ENCODE results near the gene PBX4.
A peak's percentile ranks its signal among the peaks of the same experiment; 100 is the strongest.
"Not testable (repeated sequence)": the region's sequence is repeated elsewhere in the genome, so short reads cannot be mapped to it uniquely, and the experiment has no call there.

The PBX4 gene

DNA sequence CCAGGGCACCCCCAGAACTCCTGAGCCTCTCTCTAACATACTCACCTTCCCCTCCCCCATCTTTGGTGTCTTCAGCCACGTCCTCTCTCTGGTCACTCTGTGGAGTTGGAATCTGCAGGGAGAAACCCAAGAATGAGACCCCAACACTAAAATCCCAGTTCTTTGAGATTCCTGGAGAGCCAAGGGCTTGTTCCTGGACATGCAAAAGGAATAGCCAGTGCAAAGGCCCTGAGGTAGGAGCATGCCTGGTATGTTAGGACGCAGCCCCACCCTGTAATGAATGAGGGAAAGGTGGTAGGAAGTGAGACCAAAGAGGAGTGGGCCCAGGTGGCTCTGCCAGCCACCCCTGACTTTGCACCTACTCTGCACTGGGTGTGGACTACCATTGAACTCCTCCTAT lies 11.9 kb upstream of the PBX4 start:
- DNase-seq (ENCODE audit: low read depth, low spot score) = no peak
- H3K4me3 ChIP-seq (ENCODE audit: low read length) = no peak overlapping the region

DNA sequence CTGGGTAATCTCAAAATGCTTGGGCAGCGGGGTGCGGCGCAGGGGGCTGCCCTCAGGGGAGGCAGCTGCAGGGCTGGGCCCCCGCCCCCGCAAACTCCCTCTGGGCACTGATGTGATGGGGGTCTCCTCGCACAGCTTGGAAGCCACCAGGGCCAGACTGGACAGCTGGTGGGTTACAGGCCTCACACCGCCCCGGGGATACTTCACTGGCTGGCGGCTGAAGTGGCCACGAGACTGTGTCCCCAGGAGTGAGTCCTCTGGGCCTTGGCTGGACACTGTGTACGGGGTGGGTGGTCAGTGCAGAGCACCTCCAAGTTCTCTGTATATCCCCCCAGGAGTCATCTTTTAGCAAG lies 11.6 kb upstream of the PBX4 start:
- DNase-seq (ENCODE audit: low read depth, low spot score) = no peak
- H3K4me3 ChIP-seq (ENCODE audit: low read length) = no peak overlapping the region

GRCh38 chr19:19628501-19629134 lies 10.1 kb upstream of the PBX4 start:
- no peak for DNase-seq (ENCODE audit: low read depth, low spot score)
- no peak overlapping the region for H3K4me3 ChIP-seq (ENCODE audit: low read length)

DNA sequence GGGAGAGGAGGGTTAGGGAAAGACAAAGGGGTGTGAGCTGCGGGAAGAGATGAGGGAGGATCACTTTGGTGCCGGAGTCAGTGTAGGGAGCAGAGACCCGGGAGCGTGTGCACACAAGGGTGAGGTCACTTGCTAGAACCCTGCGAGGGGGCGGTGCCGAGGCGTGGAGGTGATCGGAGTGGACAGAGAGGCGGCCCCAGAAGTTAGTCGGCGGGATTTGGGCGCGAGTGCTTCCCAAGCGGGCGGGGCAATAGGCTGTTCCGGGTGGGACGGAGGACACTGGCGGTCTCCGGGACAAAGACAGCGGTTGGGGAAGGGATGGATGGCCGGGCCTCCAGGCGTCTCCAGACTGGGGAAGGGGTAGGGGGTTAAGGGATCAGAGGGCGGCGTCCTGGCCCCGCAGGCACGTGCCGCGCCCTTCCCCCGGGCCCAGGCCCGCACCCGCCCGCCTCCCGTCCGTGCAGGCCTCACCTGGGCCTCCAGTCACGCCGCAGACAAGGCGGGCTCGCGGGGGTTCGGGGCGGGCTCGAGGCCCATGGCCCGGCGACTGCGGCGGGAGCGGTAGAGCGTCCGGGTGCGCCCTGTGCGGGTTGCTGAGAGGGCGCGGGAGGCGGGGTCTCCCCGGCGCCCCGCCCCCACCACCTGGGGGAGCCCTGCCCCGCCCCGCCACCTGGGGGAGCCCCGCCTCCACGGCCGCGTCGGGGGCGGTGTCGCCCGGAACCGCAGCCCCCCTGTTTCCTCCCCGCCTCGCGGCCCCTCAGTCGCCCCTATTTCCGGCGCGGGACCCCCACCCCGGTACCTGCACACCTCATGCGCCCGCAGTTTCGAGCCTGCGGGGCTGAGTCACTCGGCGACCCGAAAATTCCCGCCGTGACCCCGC lies 9.4 kb upstream of the PBX4 start, which contains the start of gene LPAR2:
LPAR2 (minus strand) TSS at position 600 of the 880 bp plus-strand sequence. CDS start 945 bp downstream, outside the sequence.
- H3K4me3 ChIP-seq (ENCODE audit: low read length) = no peak within 1 kb of the TSS
- no peak for DNase-seq (ENCODE audit: low read depth, low spot score)

GRCh38 chr19:19626516-19627472 lies 8.3 kb upstream of the PBX4 start:
- no peak for DNase-seq (ENCODE audit: low read depth, low spot score)
- no peak overlapping the region for H3K4me3 ChIP-seq (ENCODE audit: low read length)

- H3K4me3 ChIP-seq (ENCODE audit: low read length) = no peak overlapping the region
- DNase-seq (ENCODE audit: low read depth, low spot score) = no peak
Measured at GRCh38 chr19:19624032-19624570, 5.6 kb upstream of the PBX4 start.

- no peak overlapping the region for H3K4me3 ChIP-seq (ENCODE audit: low read length)
- no peak for DNase-seq (ENCODE audit: low read depth, low spot score)
Measured at GRCh38 chr19:19623383-19623782, 4.9 kb upstream of the PBX4 start.

- no peak for DNase-seq (ENCODE audit: low read depth, low spot score)
- no peak overlapping the region for H3K4me3 ChIP-seq (ENCODE audit: low read length)
Measured at GRCh38 chr19:19619849-19620210, 1.3 kb upstream of the PBX4 start.

GRCh38 chr19:19619181-19619848 lies 828 bp upstream of the PBX4 start:
- no peak for DNase-seq (ENCODE audit: low read depth, low spot score)
- peak overlapping the region; percentile 52 for H3K4me3 ChIP-seq (ENCODE audit: low read length)

- no peak for DNase-seq (ENCODE audit: low read depth, low spot score)
- H3K4me3 ChIP-seq (ENCODE audit: low read length) = no peak overlapping the region
Measured at GRCh38 chr19:19615086-19615485, 3.4 kb downstream of the PBX4 start.

GRCh38 chr19:19613506-19613905 lies 5.0 kb downstream of the PBX4 start:
- no peak overlapping the region for H3K4me3 ChIP-seq (ENCODE audit: low read length)
- no peak for DNase-seq (ENCODE audit: low read depth, low spot score)

- no peak for DNase-seq (ENCODE audit: low read depth, low spot score)
- no peak overlapping the region for H3K4me3 ChIP-seq (ENCODE audit: low read length)
Measured at GRCh38 chr19:19610376-19611202, 7.9 kb downstream of the PBX4 start.

- H3K4me3 ChIP-seq (ENCODE audit: low read length) = peak overlapping the region; percentile 18; the same call in 1 of the 2 replicates
- DNase-seq (ENCODE audit: low read depth, low spot score) = not testable (repeated sequence)
Measured at GRCh38 chr19:19606686-19607085, 11.8 kb downstream of the PBX4 start.

GRCh38 chr19:19606021-19606420 lies 12.5 kb downstream of the PBX4 start:
- H3K4me3 ChIP-seq (ENCODE audit: low read length) = peak overlapping the region; percentile 18; the same call in 1 of the 2 replicates
- peak; percentile 86 for DNase-seq (ENCODE audit: low read depth, low spot score)

DNA sequence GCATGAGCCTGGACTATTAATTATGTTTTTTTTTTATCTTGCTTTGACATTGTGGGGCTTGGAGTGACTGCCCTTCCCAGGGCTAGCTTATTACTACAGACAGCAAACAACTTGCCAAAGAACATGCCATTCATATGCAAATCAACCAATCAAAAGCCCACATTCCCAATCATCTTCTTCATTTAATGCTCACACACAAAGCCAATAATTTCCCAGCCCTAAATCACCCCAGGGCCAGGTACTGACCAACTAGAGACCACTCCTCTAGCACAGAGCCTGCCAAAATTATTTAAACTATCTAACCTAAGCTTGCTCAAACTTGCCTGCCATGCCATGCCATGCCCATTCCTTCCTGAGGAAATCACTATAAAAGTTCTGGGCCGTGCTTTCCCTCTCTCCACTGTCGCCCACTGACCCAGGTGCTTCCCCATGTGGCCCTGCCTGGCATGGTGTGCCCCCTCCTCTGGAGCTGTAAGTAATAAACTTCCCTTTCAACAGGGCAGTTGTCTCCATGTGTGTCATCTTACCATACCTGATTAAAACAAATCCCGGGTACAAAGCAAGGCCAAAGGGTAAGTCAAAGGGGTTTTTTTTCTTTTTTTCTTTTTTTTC lies 15.7 kb downstream of the PBX4 start:
- H3K4me3 ChIP-seq (ENCODE audit: low read length) = no peak overlapping the region
- no peak for DNase-seq (ENCODE audit: low read depth, low spot score)

- DNase-seq (ENCODE audit: low read depth, low spot score) = peak; percentile 85
- peak overlapping the region; percentile 12; the same call in 1 of the 2 replicates for H3K4me3 ChIP-seq (ENCODE audit: low read length)
Measured at GRCh38 chr19:19602136-19602712, 16.3 kb downstream of the PBX4 start.

- H3K4me3 ChIP-seq (ENCODE audit: low read length) = no peak overlapping the region
- no peak for DNase-seq (ENCODE audit: low read depth, low spot score)
Measured at GRCh38 chr19:19600793-19601330, 17.6 kb downstream of the PBX4 start.

All from Jurkat, Clone E6-1 (cell line).